ENCODE measurements around the gene PSMD3. TPM values are rescaled to one million over a fixed set of nuclear protein-coding genes. Genes with fewer than 3 reads are reported as not detected.

PSMD3 gene
- polyA plus RNA-seq, 1 experiment: 104 TPM

DNA sequence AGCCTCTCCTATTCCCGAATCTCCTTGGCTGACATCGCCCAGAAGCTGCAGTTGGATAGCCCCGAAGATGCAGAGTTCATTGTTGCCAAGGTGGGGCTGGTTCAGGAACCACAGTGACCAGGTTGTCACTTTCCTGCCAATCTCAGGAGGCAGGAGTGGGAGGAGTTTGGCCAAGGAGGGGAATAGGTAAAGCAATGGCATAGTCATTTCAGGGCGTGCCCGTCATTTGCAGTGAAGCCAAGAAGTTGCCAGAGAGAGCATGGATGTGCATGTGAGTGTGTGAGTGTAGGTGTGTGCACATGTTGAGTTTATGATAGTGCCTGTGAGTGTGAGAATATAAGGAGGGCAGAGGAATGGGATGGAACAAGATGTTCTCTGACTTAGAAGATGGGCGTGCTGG, 14.8 kb downstream of the PSMD3 start:
- TF ChIP-seq, protein P1, sequence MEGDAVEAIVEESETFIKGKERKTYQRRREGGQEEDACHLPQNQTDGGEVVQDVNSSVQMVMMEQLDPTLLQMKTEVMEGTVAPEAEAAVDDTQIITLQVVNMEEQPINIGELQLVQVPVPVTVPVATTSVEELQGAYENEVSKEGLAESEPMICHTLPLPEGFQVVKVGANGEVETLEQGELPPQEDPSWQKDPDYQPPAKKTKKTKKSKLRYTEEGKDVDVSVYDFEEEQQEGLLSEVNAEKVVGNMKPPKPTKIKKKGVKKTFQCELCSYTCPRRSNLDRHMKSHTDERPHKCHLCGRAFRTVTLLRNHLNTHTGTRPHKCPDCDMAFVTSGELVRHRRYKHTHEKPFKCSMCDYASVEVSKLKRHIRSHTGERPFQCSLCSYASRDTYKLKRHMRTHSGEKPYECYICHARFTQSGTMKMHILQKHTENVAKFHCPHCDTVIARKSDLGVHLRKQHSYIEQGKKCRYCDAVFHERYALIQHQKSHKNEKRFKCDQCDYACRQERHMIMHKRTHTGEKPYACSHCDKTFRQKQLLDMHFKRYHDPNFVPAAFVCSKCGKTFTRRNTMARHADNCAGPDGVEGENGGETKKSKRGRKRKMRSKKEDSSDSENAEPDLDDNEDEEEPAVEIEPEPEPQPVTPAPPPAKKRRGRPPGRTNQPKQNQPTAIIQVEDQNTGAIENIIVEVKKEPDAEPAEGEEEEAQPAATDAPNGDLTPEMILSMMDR (IDR thresholded peaks at IDR 0.05; ENCODE audit: insufficient read depth, low read depth, low read length): no peak
- no peaks in the 10 kb centered on the region for H3K27me3 ChIP-seq (ENCODE audit: control insufficient read depth, insufficient read depth, low read length)
- ChIA-PET CTCF (interaction anchor here (1.2 kb wide), 1 partner anchor 18 kb away, joined by 3 read pairs; no protein-coding TSS in a partner anchor), POLR2A (no interaction called here)
- H3K36me3 ChIP-seq (ENCODE audit: control insufficient read depth, insufficient read depth, low read length): peaks cover 26% of the 10 kb centered on the region
- no peak overlapping the region for H3K4me3 ChIP-seq (ENCODE audit: low read depth, low read length)
- no peak for DNase-seq (ENCODE audit: low read depth)

DNA sequence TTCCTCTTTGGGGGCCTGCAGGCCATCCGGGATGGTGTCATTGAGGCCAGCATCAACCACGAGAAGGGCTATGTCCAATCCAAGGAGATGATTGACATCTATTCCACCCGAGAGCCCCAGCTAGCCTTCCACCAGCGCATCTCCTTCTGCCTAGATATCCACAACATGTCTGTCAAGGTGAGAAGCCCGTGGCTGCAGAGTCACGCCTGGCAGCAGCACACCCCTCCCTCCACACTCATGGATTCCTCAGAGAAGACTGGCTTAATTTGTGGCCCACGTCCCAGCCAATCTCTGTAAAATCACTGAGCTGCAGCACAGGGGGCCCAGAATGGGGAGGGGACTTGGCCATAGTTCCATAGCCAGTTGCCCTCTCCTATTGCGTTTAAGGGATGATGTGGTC, 15.6 kb downstream of the PSMD3 start:
- no peak for DNase-seq (ENCODE audit: low read depth)
- Histone ChIP-seq H3K36me3 (ENCODE audit: control insufficient read depth, insufficient read depth, low read length) (peaks cover 24% of the 10 kb centered on the region), H3K4me3 (ENCODE audit: low read depth, low read length) (no peak overlapping the region), H3K27me3 (ENCODE audit: control insufficient read depth, insufficient read depth, low read length) (no peaks in the 10 kb centered on the region)
- ChIA-PET POLR2A (no interaction called here), CTCF (interaction anchor here (1.4 kb wide), 1 partner anchor 16 kb away, joined by 6 read pairs; the partner anchor contains the start of gene PSMD3)
- TF ChIP-seq, protein P1 (IDR thresholded peaks at IDR 0.05; ENCODE audit: insufficient read depth, low read depth, low read length): no peak

DNA sequence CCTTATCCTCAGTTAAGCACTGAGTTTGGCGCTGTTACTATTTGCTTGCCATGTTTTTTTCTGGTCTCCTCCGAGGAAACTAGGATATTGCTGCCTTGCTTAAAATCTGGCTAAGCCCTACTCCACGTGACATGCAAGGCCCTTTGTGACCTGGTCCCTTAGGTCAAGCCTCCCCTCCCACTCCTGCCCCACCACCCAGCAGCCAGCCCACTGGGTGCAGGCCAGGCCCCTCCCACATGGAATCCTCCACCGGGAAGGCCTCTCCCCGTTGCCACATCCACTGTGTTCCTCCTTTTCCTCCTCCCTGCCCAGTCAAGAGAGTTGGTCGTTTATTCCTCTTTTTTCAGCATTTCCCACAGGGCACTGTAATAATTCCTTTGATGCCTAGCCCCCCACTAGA, 16.2 kb downstream of the PSMD3 start:
- no peaks in the 10 kb centered on the region for H3K27me3 ChIP-seq (ENCODE audit: control insufficient read depth, insufficient read depth, low read length)
- no peak overlapping the region for H3K4me3 ChIP-seq (ENCODE audit: low read depth, low read length)
- H3K36me3 ChIP-seq (ENCODE audit: control insufficient read depth, insufficient read depth, low read length): peaks cover 22% of the 10 kb centered on the region
- DNase-seq (ENCODE audit: low read depth): no peak
- TF ChIP-seq, protein P1 (IDR thresholded peaks at IDR 0.05; ENCODE audit: insufficient read depth, low read depth, low read length): no peak
- ChIA-PET POLR2A (no interaction called here), CTCF (interaction anchor here (0.8 to 1.4 kb wide), 2 partner anchors 16 kb away, joined by 3 to 6 read pairs; partner anchors contain the start of gene PSMD3)

DNA sequence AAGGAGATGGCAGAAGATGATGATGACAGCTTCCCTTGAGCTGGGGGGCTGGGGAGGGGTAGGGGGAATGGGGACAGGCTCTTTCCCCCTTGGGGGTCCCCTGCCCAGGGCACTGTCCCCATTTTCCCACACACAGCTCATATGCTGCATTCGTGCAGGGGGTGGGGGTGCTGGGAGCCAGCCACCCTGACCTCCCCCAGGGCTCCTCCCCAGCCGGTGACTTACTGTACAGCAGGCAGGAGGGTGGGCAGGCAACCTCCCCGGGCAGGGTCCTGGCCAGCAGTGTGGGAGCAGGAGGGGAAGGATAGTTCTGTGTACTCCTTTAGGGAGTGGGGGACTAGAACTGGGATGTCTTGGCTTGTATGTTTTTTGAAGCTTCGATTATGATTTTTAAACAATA, 16.9 kb downstream of the PSMD3 start:
- DNase-seq (ENCODE audit: low read depth): no peak
- TF ChIP-seq, protein P1 (IDR thresholded peaks at IDR 0.05; ENCODE audit: insufficient read depth, low read depth, low read length): no peak
- CTCF ChIA-PET: interaction anchor here (0.7 to 0.8 kb wide), 2 partner anchors 10 to 16 kb away, joined by 3 to 5 read pairs; no protein-coding TSS in a partner anchor
- H3K4me3 ChIP-seq (ENCODE audit: low read depth, low read length): no peak overlapping the region
- peaks cover 18% of the 10 kb centered on the region for H3K36me3 ChIP-seq (ENCODE audit: control insufficient read depth, insufficient read depth, low read length)
- H3K27me3 ChIP-seq (ENCODE audit: control insufficient read depth, insufficient read depth, low read length): no peaks in the 10 kb centered on the region
- POLR2A ChIA-PET: no interaction called here

DNA sequence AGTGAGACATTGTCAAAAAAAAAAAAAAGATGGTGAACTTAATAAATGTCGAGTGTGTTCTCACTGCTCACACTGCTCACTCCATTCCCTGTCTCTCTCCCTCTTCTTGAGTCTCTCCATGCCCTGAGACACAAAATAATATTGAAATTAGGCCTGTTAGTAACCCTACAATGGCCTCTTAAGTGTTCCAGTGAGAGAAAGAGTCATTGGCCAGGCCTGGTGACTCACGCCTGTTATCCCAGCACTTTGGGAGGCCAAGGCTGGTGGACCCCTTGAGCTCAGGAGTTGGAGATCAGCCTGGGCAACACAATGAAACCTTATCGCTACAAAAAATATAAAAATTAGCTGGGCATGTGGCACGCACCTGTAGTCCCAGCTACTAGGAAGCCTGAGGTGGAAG, 18.5 kb downstream of the PSMD3 start:
- ChIA-PET CTCF (interaction anchor here (1.6 kb wide), 2 partner anchors 16 to 28 kb away, joined by 4 to 5 read pairs; partner anchors contain the start of gene CSF3), POLR2A (no interaction called here)
- peaks cover 12% of the 10 kb centered on the region for H3K36me3 ChIP-seq (ENCODE audit: control insufficient read depth, insufficient read depth, low read length)
- DNase-seq (ENCODE audit: low read depth): no peak
- TF ChIP-seq, protein P1 (IDR thresholded peaks at IDR 0.05; ENCODE audit: insufficient read depth, low read depth, low read length): no peak
- H3K27me3 ChIP-seq (ENCODE audit: control insufficient read depth, insufficient read depth, low read length): no peaks in the 10 kb centered on the region
- no peak overlapping the region for H3K4me3 ChIP-seq (ENCODE audit: low read depth, low read length)
